Heart right ventricle (tissue), 16 donors: ENCODE results near the gene SLC25A36. TPM values are rescaled to one million over a fixed set of nuclear protein-coding genes. Genes with fewer than 3 reads are reported as not detected.

Source experiments
- ATAC-seq, 8 donors: fragments of 200-7000 bp; cut with Tn5 transposase; one replicate each; pipeline ENCODE4 v1.9.1; 2020; ENCODE audit warnings: mild to moderate bottlenecking in 8 of 8, moderate library complexity in 8 of 8, moderate number of reproducible peaks in 1 of 8
- DNase-seq, 2 donors: peaks; one replicate each; pipeline ENCODE4 v3.0.0-alpha.2; 2020
- H3K27ac ChIP-seq, 10 donors: fragments of 200-600 bp; sonication (generic) in 2 of 10; one replicate each; pipeline versions ENCODE4 v1.5.0 to v1.8.0; 2020 to 2022; ENCODE audit warnings: mild to moderate bottlenecking in 3 of 10
- H3K27me3 ChIP-seq, 7 donors: fragments of 200-600 bp; one replicate each; pipeline ENCODE4 v1.8.0; 2021 to 2022; ENCODE audit warnings: mild to moderate bottlenecking in 2 of 7
- H3K36me3 ChIP-seq, 9 donors: fragments of 200-600 bp; sonication (generic) in 1 of 9; one replicate each; pipeline versions ENCODE4 v1.5.0 to v1.8.0; 2020 to 2022; ENCODE audit warnings: mild to moderate bottlenecking in 2 of 9
- H3K4me1 ChIP-seq, 9 donors: fragments of 200-600 bp; sonication (generic) in 1 of 9; one replicate each; pipeline versions ENCODE4 v1.5.0 to v1.8.0; 2020 to 2022; ENCODE audit warnings: mild to moderate bottlenecking in 4 of 9
- H3K4me3 ChIP-seq, 10 donors: fragments of 200-600 bp; sonication (generic) in 2 of 10; one replicate each; pipeline versions ENCODE4 v1.5.0 to v1.8.0; 2020 to 2022; ENCODE audit warnings: mild to moderate bottlenecking in 7 of 10, moderate library complexity in 2 of 10
- H3K9me3 ChIP-seq, 11 donors: fragments of 200-600 bp in 10 of 11; sonication (generic) in 2 of 11; one replicate each; pipeline versions ENCODE4 v1.5.0 to v1.8.0; 2013 to 2022; ENCODE audit warnings: mild to moderate bottlenecking in 2 of 11, control low read depth in 1 of 11, moderate library complexity in 1 of 11
- CTCF ChIP-seq, 9 donors: fragments of 200-600 bp; sonication (generic) in 2 of 9; IDR thresholded peaks; one replicate each; pipeline versions ENCODE4 v1.5.0 to v1.8.0; 2021 to 2022; ENCODE audit warnings: antibody characterized with exemption in 9 of 9, mild to moderate bottlenecking in 5 of 9, moderate library complexity in 1 of 9
- WGBS, 2 donors: extraction: QIAGEN DNeasy Blood & Tissue Kit; methylation state at CpG; one replicate each; pipeline ENCODE4 v1.1.7; 2013; ENCODE audit warnings: inconsistent platforms in 1 of 2; 5-methylcytosine and 5-hydroxymethylcytosine counted together
- intact Hi-C, 10 donors: fragments of 100-400 bp; cut with DNase I; formaldehyde crosslinking; loops; one replicate each; pipeline versions ENCODE4 v1.11.1 to v1.14.2; 2022
- polyA plus RNA-seq, 2 donors: library from polyadenylated mRNA; stranded (reverse); fragments of 200-250 nt; gene quantifications; one replicate each; pipeline ENCODE4 v1.2.3, GENCODE V29; 2013
- total RNA-seq, 10 donors: library from RNA; stranded (reverse); fragmentation: NEBNext Ultra II Directional in 3 of 10; extraction: Animal tissue kit (Norgen Biotek cat#: 25700) in 3 of 10; gene quantifications; one replicate each; pipeline versions ENCODE4 v1.2.1 to v1.2.4, GENCODE V29; 2021 to 2023
- donor health status: Arrhythmogenic right ventricular cardiomyopathy.
- donor health status: ischemic (EF 13 %, LVEDD 7.1; RV severe dilation, severe dysfunction).
- donor health status: healthy with polysubstance abuse.
- donor health status: DM: no; HTN: yes; CAD: no.
- donor health status: DM: no; HTN: no; CAD: no.
- donor health status: ischemic (EF 25% LVEDD 6.9; RV normal size, moderate dysfunction).
- donor health status: ischemic (EF 25% LVEDD 5.7; RV mildly dilated, moderate dysfunction).
- donor health status: healthy.
- donor health status: DM: yes; HTN: yes; CAD: no.
- donor health status: Ischemic cardiomyopathy.
- donor health status: ischemic (EF 35%, LVEDD 5.7; RV mildly dilated, moderate dysfunction).
- donor health status: nonischemic (EF 11% LVEDD 7.7; RV severe dilation, severe dysfunction).
- donor health status: DM: yes; HTN: yes; CAD: no.
- donor health status: PGD.
- donor health status: ischemic (EF 29% LVEDD 5.4; RV normal size, mild dysfunction).
- donor health status: nonischemic (EF 23%, LVEDD 6.1; RV moderate dilation, normal function).

Gene SLC25A36
- total and polyA plus RNA-seq, 12 donors = 20.4 to 99.1 (median 59.2) TPM

- WGBS, 2 donors = 94 to 96% methylated on average over 1 of the region's 1 CpG
- no peak for TF ChIP-seq CTCF (IDR thresholded peaks at IDR 0.05)
- H3K27ac ChIP-seq = no peak overlapping the region
- ATAC-seq (no peak), DNase-seq (no peak)
- peaks cover 0 to 3% (median 0%) of the 10 kb centered on the region in 9 donors for H3K4me1 ChIP-seq
- H3K36me3 ChIP-seq = no peaks in the 10 kb centered on the region
- H3K27me3 ChIP-seq = peaks cover 0 to 12% (median 5%) of the 10 kb centered on the region in 7 donors
- no peak overlapping the region for H3K4me3 ChIP-seq
- intact Hi-C loops = no loop called here
- no peaks in the 10 kb centered on the region for H3K9me3 ChIP-seq
Observed at GRCh38 chr3:141006344-141006743, 64.7 kb downstream of the SLC25A36 start.

- 62 to 76% methylated on average over 3 of the region's 3 CpGs for WGBS, 2 donors
- Histone ChIP-seq H3K27me3 (peaks cover 0 to 12% (median 5%) of the 10 kb centered on the region in 7 donors), H3K9me3 (no peaks in the 10 kb centered on the region), H3K4me1 (peaks cover 0 to 11% (median 5%) of the 10 kb centered on the region in 9 donors), H3K27ac (no peak overlapping the region), H3K4me3 (no peak overlapping the region), H3K36me3 (no peaks in the 10 kb centered on the region)
- no peak for ATAC-seq
- intact Hi-C loops = no loop called here
- no peak for DNase-seq
- TF ChIP-seq CTCF (IDR thresholded peaks at IDR 0.05) = no peak
Observed at GRCh38 chr3:141009496-141009895, 67.9 kb downstream of the SLC25A36 start.

- no peak overlapping the region for H3K4me3 ChIP-seq
- intact Hi-C loops = loop anchor here in 8 of 10 donors (1.0 to 5.0 kb wide), 5 partner anchors 93 to 181 kb away; no protein-coding TSS in a partner anchor
- WGBS, 2 donors = 19 to 20% methylated on average over 13 of the region's 13 CpGs
- no peaks in the 10 kb centered on the region for H3K9me3 ChIP-seq
- H3K27me3 ChIP-seq = peaks cover 0 to 12% (median 5%) of the 10 kb centered on the region in 7 donors
- DNase-seq (peak; percentile 78 to 85), ATAC-seq (peak; percentile 62 to 84 (median 78))
- no peak overlapping the region for H3K27ac ChIP-seq
- peaks cover 0 to 11% (median 5%) of the 10 kb centered on the region in 9 donors for H3K4me1 ChIP-seq
- TF ChIP-seq CTCF (IDR thresholded peaks at IDR 0.05) = peak; percentile 58 to 89 (median 84)
- no peaks in the 10 kb centered on the region for H3K36me3 ChIP-seq
Observed at GRCh38 chr3:141011232-141011996, 69.8 kb downstream of the SLC25A36 start.

GRCh38 chr3:141011997-141012262, 70.3 kb downstream of the SLC25A36 start:
- intact Hi-C loops = loop anchor here in 9 of 10 donors (1.0 to 5.0 kb wide), 5 partner anchors 93 to 180 kb away; no protein-coding TSS in a partner anchor
- WGBS, 2 donors = 65 to 66% methylated on average over 4 of the region's 4 CpGs

More at GRCh38 chr3:141011997-141012262, 70.3 kb downstream of the SLC25A36 start:
- ATAC-seq (no peak), DNase-seq (no peak)
- H3K4me3 ChIP-seq = no peak overlapping the region
- peaks cover 0 to 12% (median 5%) of the 10 kb centered on the region in 7 donors for H3K27me3 ChIP-seq
- no peak overlapping the region for H3K27ac ChIP-seq
- H3K9me3 ChIP-seq = no peaks in the 10 kb centered on the region
- H3K36me3 ChIP-seq = no peaks in the 10 kb centered on the region
- peaks cover 0 to 11% (median 5%) of the 10 kb centered on the region in 9 donors for H3K4me1 ChIP-seq
- no peak for TF ChIP-seq CTCF (IDR thresholded peaks at IDR 0.05)
